Activated effector memory CD4-positive, alpha-beta T cell treated with Interleukin-2 at 50 U/mL for 16 hours (primary cell): ENCODE data around the gene ZBTB21.
"Not testable (repeated sequence)": the region's sequence is repeated elsewhere in the genome, so short reads cannot be mapped to it uniquely, and the experiment has no call there.

Experiments used
- DNase-seq: peaks from one replicate; pipeline ENCODE4 v3.0.0-alpha.2; 2020

The ZBTB21 gene

GRCh38 chr21:42016364-42016985, 6.3 kb upstream of the ZBTB21 start:
- no peak for DNase-seq

GRCh38 chr21:42013931-42014330, 3.8 kb upstream of the ZBTB21 start:
- no peak for DNase-seq

- no peak for DNase-seq
Measured at GRCh38 chr21:42013376-42013775, 3.2 kb upstream of the ZBTB21 start.

- no peak for DNase-seq
Measured at GRCh38 chr21:42012763-42013329, 2.7 kb upstream of the ZBTB21 start.

GRCh38 chr21:42012344-42012743, 2.2 kb upstream of the ZBTB21 start:
- no peak for DNase-seq

- DNase-seq: no peak
Measured at GRCh38 chr21:42010507-42011495, 641 bp upstream of the ZBTB21 start.

- DNase-seq: peak; percentile 18
Measured at GRCh38 chr21:42009018-42009830, 936 bp downstream of the ZBTB21 start.

GRCh38 chr21:42007356-42007940, 2.7 kb downstream of the ZBTB21 start:
- DNase-seq: no peak

- no peak for DNase-seq
Measured at GRCh38 chr21:42006765-42007164, 3.4 kb downstream of the ZBTB21 start.

- DNase-seq: no peak
Measured at GRCh38 chr21:42004406-42005199, 5.6 kb downstream of the ZBTB21 start.

GRCh38 chr21:42003051-42003461, 7.1 kb downstream of the ZBTB21 start:
- DNase-seq: no peak

- DNase-seq: peak; percentile 34
Measured at GRCh38 chr21:42002421-42002958, 7.7 kb downstream of the ZBTB21 start.

GRCh38 chr21:42001781-42002180, 8.4 kb downstream of the ZBTB21 start:
- DNase-seq: no peak

- no peak for DNase-seq
Measured at GRCh38 chr21:42000908-42001307, 9.3 kb downstream of the ZBTB21 start.

- no peak for DNase-seq
Measured at GRCh38 chr21:41997657-41998056, 12.5 kb downstream of the ZBTB21 start.

- DNase-seq: no peak
Measured at GRCh38 chr21:41995577-41995976, 14.6 kb downstream of the ZBTB21 start.

GRCh38 chr21:41994613-41995012, 15.5 kb downstream of the ZBTB21 start:
- DNase-seq: not testable (repeated sequence)

- DNase-seq: no peak
Measured at GRCh38 chr21:41993744-41994143, 16.4 kb downstream of the ZBTB21 start.

GRCh38 chr21:41992576-41992975, 17.6 kb downstream of the ZBTB21 start:
- DNase-seq: no peak

GRCh38 chr21:41991659-41992058, 18.5 kb downstream of the ZBTB21 start:
- DNase-seq: no peak

GRCh38 chr21:41989698-41990097, 20.5 kb downstream of the ZBTB21 start:
- DNase-seq: no peak
